Vagina (tissue), 2 donors: ENCODE measurements around the gene HEPHL1.

Experiments
- CTCF ChIP-seq, 3 experiments: fragments of 450-650 bp in 2 of 3; fragments of 200-600 bp in 1 of 3; sonication (generic) in 1 of 3; IDR thresholded peaks; one replicate each; pipeline ENCODE4 v1.5.1; 2017 to 2019; ENCODE audit warnings: antibody characterized with exemption in 3 of 3, mild to moderate bottlenecking in 2 of 3, moderate library complexity in 2 of 3
- POLR2A ChIP-seq, 2 donors: fragments of 450-650 bp; IDR thresholded peaks; one replicate each; pipeline ENCODE4 v1.6.1; 2017; ENCODE audit warnings: antibody characterized with exemption in 2 of 2, mild to moderate bottlenecking in 2 of 2, moderate library complexity in 2 of 2

DNA sequence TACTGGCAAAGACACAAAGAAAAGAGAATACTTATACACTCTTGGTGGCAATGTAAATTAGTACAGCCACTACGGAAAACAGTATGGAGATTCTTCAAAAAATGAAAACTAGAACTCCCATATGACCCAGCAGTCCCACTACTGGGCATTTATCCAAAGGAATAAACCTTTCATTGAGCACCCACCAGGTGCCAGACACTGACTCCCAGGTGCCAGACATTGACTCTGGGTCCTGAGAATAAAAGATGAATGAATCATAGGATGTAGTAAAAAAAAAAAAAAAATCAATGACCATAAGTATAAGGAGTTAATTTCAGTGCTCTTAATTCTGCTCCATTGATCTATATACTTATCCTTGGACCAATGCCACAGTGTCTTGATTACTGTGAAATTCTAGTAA, 28.2 kb downstream of the HEPHL1 start:
- TF ChIP-seq CTCF (IDR thresholded peaks at IDR 0.05) (no peak), POLR2A (IDR thresholded peaks at IDR 0.05) (no peak)
